HS-5 (cell line): ENCODE results near the gene KAZN.

Source experiments
- DNase-seq: peaks from one replicate; pipeline ENCODE4 v3.0.0-alpha.2; 2012; ENCODE audit warnings: low read depth

Gene KAZN

GRCh38 chr1:14888374-14888773, 289.9 kb downstream of the KAZN start:
- no peak for DNase-seq

- no peak for DNase-seq
Observed at GRCh38 chr1:14889825-14890440, 291.4 kb downstream of the KAZN start.

- DNase-seq, result no peak
Observed at GRCh38 chr1:14891991-14892390, 293.5 kb downstream of the KAZN start.

- no peak for DNase-seq
Observed at GRCh38 chr1:14894811-14895560, 296.5 kb downstream of the KAZN start.

- no peak for DNase-seq
Observed at GRCh38 chr1:14895727-14896126, 297.2 kb downstream of the KAZN start.

- DNase-seq, result no peak
Observed at GRCh38 chr1:14896381-14897079, 298.0 kb downstream of the KAZN start.

GRCh38 chr1:14897080-14897449, 298.6 kb downstream of the KAZN start:
- DNase-seq, result no peak

- no peak for DNase-seq
Observed at GRCh38 chr1:14897547-14897946, 299.1 kb downstream of the KAZN start.

- no peak for DNase-seq
Observed at GRCh38 chr1:14897997-14898645, 299.6 kb downstream of the KAZN start.

GRCh38 chr1:14899686-14900085, 301.2 kb downstream of the KAZN start:
- no peak for DNase-seq

- DNase-seq, result no peak
Observed at GRCh38 chr1:14901371-14901954, 303.0 kb downstream of the KAZN start.

- no peak for DNase-seq
Observed at GRCh38 chr1:14903922-14904321, 305.4 kb downstream of the KAZN start.

- DNase-seq, result no peak
Observed at GRCh38 chr1:14906665-14907064, 308.2 kb downstream of the KAZN start.

GRCh38 chr1:14907416-14907815, 308.9 kb downstream of the KAZN start:
- no peak for DNase-seq

- DNase-seq, result no peak
Observed at GRCh38 chr1:14909273-14909672, 310.8 kb downstream of the KAZN start.

- no peak for DNase-seq
Observed at GRCh38 chr1:14909920-14910460, 311.5 kb downstream of the KAZN start.

- no peak for DNase-seq
Observed at GRCh38 chr1:14910984-14911721, 312.7 kb downstream of the KAZN start.

- DNase-seq, result no peak
Observed at GRCh38 chr1:14912839-14913481, 314.5 kb downstream of the KAZN start.

GRCh38 chr1:14913482-14914177, 315.1 kb downstream of the KAZN start:
- no peak for DNase-seq

GRCh38 chr1:14914351-14914988, 316.0 kb downstream of the KAZN start:
- no peak for DNase-seq
